Measurements from ENCODE around the gene PDE1A. TPM values are rescaled to one million over a fixed set of nuclear protein-coding genes. Genes with fewer than 3 reads are reported as not detected.
A peak's percentile ranks its signal among the peaks of the same experiment; 100 is the strongest.

The PDE1A gene
- total RNA-seq, 4 donors from 2014 or later, result 2.3 to 9.2 (median 3.2) TPM

- intact Hi-C loops (cut with DNase I), result no loop called here
- 73 to 77% methylated on average over 3 of the region's 3 CpGs for WGBS, 2 donors
- H3K27ac ChIP-seq, result no peak overlapping the region
- H3K4me3 ChIP-seq, result no peak overlapping the region
- no peak for DNase-seq
- H3K9me3 ChIP-seq, result no peaks in the 10 kb centered on the region
- no peaks in the 10 kb centered on the region for H3K36me3 ChIP-seq
- no peaks in the 10 kb centered on the region for H3K27me3 ChIP-seq
- TF ChIP-seq POLR2A (IDR thresholded peaks at IDR 0.05) (no peak), CTCF (IDR thresholded peaks at IDR 0.05) (no peak)
- no peaks in the 10 kb centered on the region for H3K4me1 ChIP-seq
Observed at GRCh38 chr2:182265718-182266117, 161.1 kb downstream of the PDE1A start.

DNA sequence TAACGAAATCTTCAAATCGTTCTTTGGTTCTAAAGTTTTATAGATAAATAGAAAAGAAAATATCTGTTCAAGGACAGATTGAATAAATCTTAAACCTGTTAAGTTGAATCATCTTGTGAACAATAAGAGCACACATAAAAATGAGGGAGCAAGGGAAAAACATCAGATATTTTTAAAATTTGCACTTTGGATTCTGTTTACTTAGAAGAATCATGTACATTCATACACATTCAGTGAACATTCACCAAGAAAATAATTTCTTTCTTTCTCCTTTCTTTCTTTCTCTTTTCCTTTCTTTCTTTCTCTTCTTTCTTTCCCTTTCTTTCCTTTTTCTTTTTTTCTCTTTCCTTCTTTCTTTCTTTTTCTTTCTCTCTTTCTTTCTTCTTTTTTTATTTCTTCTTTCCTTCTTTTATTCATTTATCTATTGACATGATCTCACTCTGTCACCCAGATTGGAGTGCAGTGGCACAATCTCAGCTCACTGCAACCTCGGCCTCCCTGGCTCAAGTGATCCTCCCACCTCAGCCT lies 164.9 kb downstream of the PDE1A start:
- DNase-seq, result no peak
- TF ChIP-seq POLR2A (IDR thresholded peaks at IDR 0.05), result no peak
- no peak for TF ChIP-seq CTCF (IDR thresholded peaks at IDR 0.05)
- H3K4me1 ChIP-seq, result no peaks in the 10 kb centered on the region
- H3K27me3 ChIP-seq, result no peaks in the 10 kb centered on the region
- WGBS, 2 donors, result 81 to 92% methylated on average over 3 of the region's 3 CpGs
- H3K27ac ChIP-seq, result no peak overlapping the region
- no peaks in the 10 kb centered on the region for H3K9me3 ChIP-seq
- H3K4me3 ChIP-seq, result no peak overlapping the region
- intact Hi-C loops (cut with DNase I), result no loop called here
- no peaks in the 10 kb centered on the region for H3K36me3 ChIP-seq

DNA sequence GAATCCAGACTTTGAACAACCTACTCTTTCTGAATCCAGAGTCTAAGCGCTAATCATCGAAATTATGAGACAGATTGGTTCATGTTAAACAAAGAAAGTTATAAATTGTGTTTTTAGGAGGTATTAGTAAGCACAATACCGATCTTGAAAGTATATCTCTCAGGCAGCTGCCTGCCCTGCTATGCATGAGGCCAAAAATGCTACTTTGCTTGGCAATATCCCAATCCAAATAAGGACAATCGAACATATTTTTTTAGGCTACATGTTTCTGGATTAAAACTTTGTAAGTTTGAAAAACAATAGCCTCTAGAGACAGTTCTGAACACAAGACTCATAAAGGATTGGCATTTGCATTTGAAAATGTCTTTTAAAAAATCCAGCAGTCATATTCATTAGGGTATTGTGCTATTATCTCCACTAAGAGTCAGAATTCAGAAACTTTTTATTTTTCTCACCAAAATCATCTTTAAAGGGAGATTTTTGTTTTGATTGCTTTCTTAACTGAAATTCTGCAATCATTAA lies 167.1 kb downstream of the PDE1A start:
- Histone ChIP-seq H3K27ac (no peak overlapping the region), H3K36me3 (no peaks in the 10 kb centered on the region)

GRCh38 chr2:182252534-182252933 lies 174.3 kb downstream of the PDE1A start:
- H3K9me3 ChIP-seq, result no peaks in the 10 kb centered on the region
- peaks cover 0 to 3% (median 0%) of the 10 kb centered on the region in 3 donors for H3K4me1 ChIP-seq
- no peak for TF ChIP-seq POLR2A (IDR thresholded peaks at IDR 0.05)
- no peaks in the 10 kb centered on the region for H3K36me3 ChIP-seq
- intact Hi-C loops (cut with DNase I), result no loop called here
- no peaks in the 10 kb centered on the region for H3K27me3 ChIP-seq
- no peak overlapping the region for H3K27ac ChIP-seq
- no peak overlapping the region for H3K4me3 ChIP-seq
- no peak for DNase-seq
- WGBS, 2 donors, result 82 to 90% methylated on average over 2 of the region's 2 CpGs

More for the DNA sequence above, 167.1 kb downstream of the PDE1A start:
- WGBS, 2 donors, result 25 to 36% methylated on average over 4 of the region's 4 CpGs
- no peak for TF ChIP-seq POLR2A (IDR thresholded peaks at IDR 0.05)
- Histone ChIP-seq H3K4me1 (no peaks in the 10 kb centered on the region), H3K4me3 (no peak overlapping the region), H3K9me3 (no peaks in the 10 kb centered on the region), H3K27me3 (no peaks in the 10 kb centered on the region)
- intact Hi-C loops (cut with DNase I), result no loop called here
- DNase-seq, result no peak

GRCh38 chr2:182248898-182249297 lies 177.9 kb downstream of the PDE1A start:
- Histone ChIP-seq H3K4me1 (peaks cover 0 to 3% (median 0%) of the 10 kb centered on the region in 3 donors), H3K36me3 (no peaks in the 10 kb centered on the region), H3K27me3 (no peaks in the 10 kb centered on the region), H3K27ac (peak overlapping the region in 1 of 4 donors; percentile 9), H3K4me3 (no peak overlapping the region), H3K9me3 (no peaks in the 10 kb centered on the region)
- no peak for DNase-seq
- TF ChIP-seq POLR2A (IDR thresholded peaks at IDR 0.05), result no peak
- no peak for TF ChIP-seq CTCF (IDR thresholded peaks at IDR 0.05)
- WGBS, 2 donors, result 83 to 90% methylated on average over 2 of the region's 2 CpGs
- intact Hi-C loops (cut with DNase I), result no loop called here

DNA sequence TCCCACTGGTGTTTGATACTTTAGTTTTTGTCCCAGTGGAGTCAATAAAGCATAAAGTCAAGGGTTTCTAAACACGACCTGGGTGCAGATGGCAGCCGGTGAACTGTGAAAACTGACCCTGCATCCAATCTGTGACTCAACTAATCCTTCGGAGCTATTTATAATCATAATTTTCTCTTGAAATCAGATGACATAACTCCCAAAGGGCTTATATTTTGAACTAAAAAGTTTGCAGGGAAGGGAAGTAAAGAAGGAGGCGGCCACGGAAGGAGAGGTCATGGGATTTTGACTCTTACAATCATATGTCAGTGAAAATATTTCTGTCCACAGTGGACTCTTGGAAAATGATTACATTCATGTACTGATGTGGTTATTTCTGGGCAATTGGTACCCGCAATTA lies 178.5 kb downstream of the PDE1A start:
- intact Hi-C loops (cut with DNase I), result no loop called here

More for the DNA sequence above, 178.5 kb downstream of the PDE1A start:
- no peaks in the 10 kb centered on the region for H3K27me3 ChIP-seq
- WGBS, 2 donors, result 74 to 79% methylated on average over 6 of the region's 6 CpGs
- no peaks in the 10 kb centered on the region for H3K9me3 ChIP-seq
- DNase-seq, result no peak
- TF ChIP-seq POLR2A (IDR thresholded peaks at IDR 0.05) (no peak), CTCF (IDR thresholded peaks at IDR 0.05) (no peak)
- peaks cover 0 to 3% (median 0%) of the 10 kb centered on the region in 3 donors for H3K4me1 ChIP-seq
- no peak overlapping the region for H3K27ac ChIP-seq
- no peak overlapping the region for H3K4me3 ChIP-seq
- H3K36me3 ChIP-seq, result no peaks in the 10 kb centered on the region

Data from esophagus squamous epithelium (tissue), 5 donors.